CD8-positive, alpha-beta memory T cell (primary cell): ENCODE results near the gene SPATA9. TPM values are rescaled to one million over a fixed set of nuclear protein-coding genes. Genes with fewer than 3 reads are reported as not detected.

Source experiments
- CTCF ChIA-PET: fragments of 350-600 bp; sonication (Branson Sonifier 250); formaldehyde crosslinking; loops from one replicate; lab custom pipeline; 2021; ENCODE audit warnings: antibody characterized with exemption; lab: Charles Lee
- POLR2A ChIA-PET: fragments of 350-600 bp; sonication (Branson Sonifier 250); formaldehyde crosslinking; loops from one replicate; lab custom pipeline; 2021; ENCODE audit warnings: antibody characterized with exemption; lab: Charles Lee
- DNase-seq, 5 donors: peaks; one replicate each; pipeline versions ENCODE4 v3.0.0 to v3.0.0-alpha.2; 2020 to 2022; ENCODE audit warnings: mixed read lengths in 1 of 5
- H3K27ac ChIP-seq: one replicate; pipeline ENCODE4 v1.7.0; 2013; ENCODE audit warnings: low read depth, mild to moderate bottlenecking, low read length, moderate library complexity
- H3K27me3 ChIP-seq: 2 replicates; pipeline ENCODE4 v1.7.0; 2013; ENCODE audit warnings: low read length, mild to moderate bottlenecking; ENCODE audit not compliant: insufficient read depth, poor library complexity, severe bottlenecking
- H3K36me3 ChIP-seq: 2 replicates; pipeline ENCODE4 v1.7.0; 2013; ENCODE audit warnings: mild to moderate bottlenecking, low read length, moderate library complexity; ENCODE audit not compliant: insufficient read depth
- H3K4me1 ChIP-seq: 2 replicates; pipeline ENCODE4 v1.7.0; 2013; ENCODE audit warnings: mild to moderate bottlenecking, low read length, moderate library complexity; ENCODE audit not compliant: insufficient read depth
- H3K4me3 ChIP-seq: 2 replicates; pipeline ENCODE4 v1.7.0; 2013; ENCODE audit warnings: mild to moderate bottlenecking, low read length
- H3K9me3 ChIP-seq: 2 replicates; pipeline ENCODE4 v1.7.0; 2013; ENCODE audit warnings: mild to moderate bottlenecking, low read length
- H3K27ac Mint-ChIP-seq, 8 donors: one replicate each; pipeline ENCODE4 v1.8.0; 2020 to 2021; ENCODE audit warnings: mixed read lengths in 8 of 8, mild to moderate bottlenecking in 6 of 8, inconsistent platforms in 3 of 8, moderate library complexity in 3 of 8
- H3K27me3 Mint-ChIP-seq, 2 donors: one replicate each; pipeline ENCODE4 v1.8.0; 2020 to 2021; ENCODE audit warnings: mixed read lengths in 2 of 2, mild to moderate bottlenecking in 1 of 2, moderate library complexity in 1 of 2
- H3K36me3 Mint-ChIP-seq, 3 donors: one replicate each; pipeline ENCODE4 v1.8.0; 2020 to 2021; ENCODE audit warnings: mixed read lengths in 3 of 3, inconsistent platforms in 1 of 3, mild to moderate bottlenecking in 1 of 3
- H3K4me1 Mint-ChIP-seq, 3 donors: one replicate each; pipeline ENCODE4 v1.8.0; 2020 to 2021; ENCODE audit warnings: mixed read lengths in 3 of 3, inconsistent platforms in 1 of 3, mild to moderate bottlenecking in 1 of 3
- H3K4me3 Mint-ChIP-seq, 7 donors: one replicate each; pipeline ENCODE4 v1.8.0; 2020 to 2021; ENCODE audit warnings: mixed read lengths in 7 of 7, mild to moderate bottlenecking in 6 of 7, moderate library complexity in 4 of 7, inconsistent platforms in 2 of 7
- H3K9me3 Mint-ChIP-seq, 5 donors: one replicate each; pipeline ENCODE4 v1.8.0; 2020 to 2022; ENCODE audit warnings: mixed read lengths in 5 of 5, mild to moderate bottlenecking in 3 of 5, moderate library complexity in 2 of 5, inconsistent platforms in 1 of 5
- polyA plus RNA-seq: library from polyadenylated mRNA; unstranded; fragments of 300-500 nt; fragmentation: Illumina TruSeq; gene quantifications from one replicate; pipeline ENCODE4 v1.2.3, GENCODE V29; 2021
- total RNA-seq, 2 experiments: library from RNA; stranded (reverse); gene quantifications; one replicate each; pipeline ENCODE4 v1.2.3, GENCODE V29; 2021

The SPATA9 gene
- total and polyA plus RNA-seq, 3 experiments from 2014 or later: not detected

DNA sequence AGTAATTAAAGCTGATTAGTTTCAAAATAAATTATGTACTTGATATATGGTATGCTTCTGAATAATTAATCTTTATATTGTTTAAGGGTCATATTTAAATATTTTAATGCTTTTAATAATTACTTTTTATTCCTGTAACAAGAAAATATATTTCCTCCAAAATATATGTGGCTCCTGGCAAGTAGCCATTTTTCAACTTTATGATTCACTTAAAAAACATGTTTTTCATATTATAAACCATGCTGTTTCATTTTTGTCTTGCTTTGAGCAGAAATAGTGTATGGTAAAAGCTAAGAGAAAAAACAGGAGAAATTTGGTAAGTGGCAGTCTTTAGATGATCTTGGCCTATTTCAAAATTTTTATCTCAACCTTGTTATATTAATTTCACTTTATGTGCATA, 14.6 kb downstream of the SPATA9 start:
- H3K36me3 Mint-ChIP-seq: no peaks in the 10 kb centered on the region
- H3K4me1 ChIP-seq: peaks cover 6% of the 10 kb centered on the region
- no peak overlapping the region for H3K4me3 Mint-ChIP-seq
- no peaks in the 10 kb centered on the region for H3K9me3 Mint-ChIP-seq
- ChIA-PET POLR2A (no interaction called here), CTCF (interaction anchor here (1.1 to 1.5 kb wide), 2 partner anchors 56 to 113 kb away, joined by 3 to 4 read pairs; no protein-coding TSS in a partner anchor)
- no peak overlapping the region for H3K27ac ChIP-seq
- H3K27me3 Mint-ChIP-seq: peaks cover 0 to 2% of the 10 kb centered on the region in 2 donors
- H3K4me3 ChIP-seq: no peak overlapping the region
- no peak overlapping the region for H3K27ac Mint-ChIP-seq
- H3K27me3 ChIP-seq: no peaks in the 10 kb centered on the region
- H3K36me3 ChIP-seq: no peaks in the 10 kb centered on the region
- no peak for DNase-seq
- no peaks in the 10 kb centered on the region for H3K9me3 ChIP-seq
- H3K4me1 Mint-ChIP-seq: peaks cover 3 to 4% (median 3%) of the 10 kb centered on the region in 3 donors

DNA sequence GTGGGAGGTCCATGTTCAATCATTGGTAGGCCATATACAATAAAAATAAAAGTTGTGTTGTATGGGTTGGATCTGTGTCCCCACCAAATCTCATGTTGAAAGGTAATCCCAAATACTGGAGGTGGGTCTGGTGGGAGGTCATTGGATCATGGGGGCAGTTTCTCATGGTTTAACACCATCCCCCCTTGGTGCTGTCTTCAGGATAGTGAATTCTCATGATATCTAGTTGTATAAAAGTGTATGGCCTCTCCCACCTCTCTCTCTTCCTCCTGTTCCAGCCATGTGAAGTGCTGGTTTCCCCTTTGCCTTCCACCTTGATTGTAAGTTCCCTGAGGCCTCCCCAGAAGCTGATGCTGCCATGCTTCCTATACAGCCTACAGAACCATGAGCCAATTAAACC, 15.1 kb downstream of the SPATA9 start:
- no peaks in the 10 kb centered on the region for H3K27me3 ChIP-seq
- H3K36me3 ChIP-seq: no peaks in the 10 kb centered on the region
- POLR2A ChIA-PET: no interaction called here
- no peak overlapping the region for H3K4me3 ChIP-seq
- H3K27ac ChIP-seq: no peak overlapping the region
- Mint-ChIP-seq H3K9me3 (no peaks in the 10 kb centered on the region), H3K4me3 (no peak overlapping the region), H3K27me3 (peaks cover 0 to 2% of the 10 kb centered on the region in 2 donors), H3K27ac (peak overlapping the region in 1 of 8 donors; percentile 53), H3K4me1 (peaks cover 3 to 4% (median 3%) of the 10 kb centered on the region in 3 donors), H3K36me3 (no peaks in the 10 kb centered on the region)
- CTCF ChIA-PET: interaction anchor here (1.1 kb wide), 1 partner anchor 114 kb away, joined by 4 read pairs; no protein-coding TSS in a partner anchor
- no peaks in the 10 kb centered on the region for H3K9me3 ChIP-seq
- DNase-seq: no peak
- peaks cover 6% of the 10 kb centered on the region for H3K4me1 ChIP-seq

DNA sequence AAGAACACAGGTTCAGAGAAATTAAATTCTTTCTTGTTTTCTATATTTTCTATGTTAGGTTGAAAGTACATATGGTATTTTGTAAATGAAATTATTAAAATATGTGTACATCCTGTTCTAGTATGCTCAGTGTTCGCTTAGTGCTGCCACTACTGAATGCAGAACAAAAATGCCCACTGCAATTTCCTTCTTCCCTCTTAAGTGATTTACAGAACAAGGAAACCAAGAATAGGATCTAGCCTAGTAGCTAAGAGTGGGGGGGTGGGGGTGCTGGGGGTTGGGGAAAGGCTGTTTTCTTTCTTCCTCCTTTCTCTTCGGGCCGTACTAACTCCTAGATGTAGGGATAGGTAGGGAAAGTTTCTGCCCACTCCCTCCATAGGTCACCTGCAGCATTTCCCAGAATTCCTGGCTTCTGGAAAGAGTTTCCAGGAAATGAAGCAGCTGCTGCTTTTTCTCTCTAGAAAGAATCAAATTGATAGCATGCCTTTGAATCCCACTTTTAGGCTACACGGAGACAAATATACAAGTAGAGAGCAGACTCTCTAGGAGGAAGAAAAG, 15.7 kb downstream of the SPATA9 start:
- CTCF ChIA-PET: interaction anchor here (1.1 to 1.5 kb wide), 2 partner anchors 23 to 114 kb away, joined by 3 to 4 read pairs; no protein-coding TSS in a partner anchor
- Mint-ChIP-seq H3K9me3 (no peaks in the 10 kb centered on the region), H3K36me3 (no peaks in the 10 kb centered on the region), H3K4me3 (no peak overlapping the region), H3K4me1 (peaks cover 3 to 4% (median 3%) of the 10 kb centered on the region in 3 donors), H3K27ac (no peak overlapping the region), H3K27me3 (peaks cover 0 to 2% of the 10 kb centered on the region in 2 donors)
- H3K9me3 ChIP-seq: no peaks in the 10 kb centered on the region
- H3K27ac ChIP-seq: no peak overlapping the region
- peaks cover 6% of the 10 kb centered on the region for H3K4me1 ChIP-seq
- H3K36me3 ChIP-seq: no peaks in the 10 kb centered on the region
- POLR2A ChIA-PET: no interaction called here
- no peak overlapping the region for H3K4me3 ChIP-seq
- no peak for DNase-seq
- no peaks in the 10 kb centered on the region for H3K27me3 ChIP-seq

DNA sequence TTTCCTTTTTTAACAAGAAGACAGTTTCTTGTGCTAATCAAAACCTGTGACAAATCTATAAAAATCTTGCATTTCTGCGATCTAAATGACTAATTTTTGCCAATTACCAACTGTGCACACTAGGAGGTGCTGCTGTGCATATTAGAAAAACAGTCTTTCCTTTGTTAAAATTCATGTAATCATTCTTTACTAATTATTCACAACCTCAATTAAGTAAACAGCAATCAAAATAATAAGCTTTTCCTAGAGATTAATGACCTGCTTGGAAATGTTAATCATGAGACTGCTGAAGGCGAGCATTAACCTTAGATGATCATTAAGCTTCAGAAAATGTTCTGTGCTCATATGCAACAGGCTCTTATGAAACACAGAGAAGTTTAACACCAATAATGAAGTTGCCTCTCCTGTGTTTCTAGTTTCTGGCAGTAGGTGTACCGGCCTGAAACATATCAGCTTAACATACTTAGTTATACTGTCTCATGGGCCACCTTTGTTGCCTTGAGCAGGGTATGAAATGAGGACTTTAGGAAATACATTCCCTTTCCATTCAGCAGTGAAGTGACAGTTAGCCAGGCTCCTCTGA, 18.5 kb downstream of the SPATA9 start:
- H3K4me3 Mint-ChIP-seq: no peak overlapping the region
- H3K27me3 ChIP-seq: no peaks in the 10 kb centered on the region
- no peaks in the 10 kb centered on the region for H3K36me3 ChIP-seq
- H3K27ac ChIP-seq: no peak overlapping the region
- H3K9me3 Mint-ChIP-seq: no peaks in the 10 kb centered on the region
- H3K4me1 Mint-ChIP-seq: peaks cover 3 to 4% (median 3%) of the 10 kb centered on the region in 3 donors
- H3K27ac Mint-ChIP-seq: no peak overlapping the region
- ChIA-PET POLR2A (no interaction called here), CTCF (interaction anchor here (0.7 to 3.7 kb wide), 12 partner anchors 9 to 182 kb away, joined by 3 to 15 read pairs (median 4); partner anchors contain the start of genes GLRX, RFESD and RHOBTB3)
- H3K4me3 ChIP-seq: no peak overlapping the region
- H3K36me3 Mint-ChIP-seq: peaks cover 0 to 2% (median 0%) of the 10 kb centered on the region in 3 donors
- no peaks in the 10 kb centered on the region for H3K9me3 ChIP-seq
- H3K27me3 Mint-ChIP-seq: no peaks in the 10 kb centered on the region
- peaks cover 6% of the 10 kb centered on the region for H3K4me1 ChIP-seq
- peak in 3 of 5 donors; percentile 7 to 17 (median 8) for DNase-seq

DNA sequence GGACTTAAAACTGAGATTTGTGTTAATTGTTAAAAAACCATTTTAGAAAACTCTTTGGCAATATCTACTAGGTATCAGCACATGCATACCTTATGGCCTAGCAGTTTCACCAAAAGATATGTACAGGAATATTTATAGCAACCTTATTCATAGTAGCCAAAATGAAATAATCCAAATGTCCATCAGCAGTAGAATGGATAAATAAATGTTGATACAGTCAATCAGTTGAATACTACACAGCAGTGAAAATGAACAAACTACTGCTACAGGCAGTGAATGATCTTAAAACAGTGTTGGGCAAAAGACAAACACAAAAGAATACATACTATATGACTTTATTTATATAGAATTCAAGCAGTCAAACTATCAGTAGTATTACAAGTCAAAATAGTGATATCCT, 19.8 kb downstream of the SPATA9 start:
- no peaks in the 10 kb centered on the region for H3K36me3 ChIP-seq
- H3K9me3 ChIP-seq: no peaks in the 10 kb centered on the region
- H3K27me3 Mint-ChIP-seq: no peaks in the 10 kb centered on the region
- H3K4me1 Mint-ChIP-seq: peaks cover 3 to 4% (median 3%) of the 10 kb centered on the region in 3 donors
- DNase-seq: no peak
- H3K27ac ChIP-seq: no peak overlapping the region
- POLR2A ChIA-PET: no interaction called here
- H3K27me3 ChIP-seq: no peaks in the 10 kb centered on the region
- no peak overlapping the region for H3K4me3 Mint-ChIP-seq
- H3K36me3 Mint-ChIP-seq: peaks cover 0 to 4% (median 1%) of the 10 kb centered on the region in 3 donors
- no peak overlapping the region for H3K4me3 ChIP-seq
- CTCF ChIA-PET: interaction anchor here (3.7 kb wide), 1 partner anchor 118 kb away, joined by 15 read pairs; no protein-coding TSS in a partner anchor
- peaks cover 6% of the 10 kb centered on the region for H3K4me1 ChIP-seq
- no peak overlapping the region for H3K27ac Mint-ChIP-seq
- H3K9me3 Mint-ChIP-seq: no peaks in the 10 kb centered on the region

DNA sequence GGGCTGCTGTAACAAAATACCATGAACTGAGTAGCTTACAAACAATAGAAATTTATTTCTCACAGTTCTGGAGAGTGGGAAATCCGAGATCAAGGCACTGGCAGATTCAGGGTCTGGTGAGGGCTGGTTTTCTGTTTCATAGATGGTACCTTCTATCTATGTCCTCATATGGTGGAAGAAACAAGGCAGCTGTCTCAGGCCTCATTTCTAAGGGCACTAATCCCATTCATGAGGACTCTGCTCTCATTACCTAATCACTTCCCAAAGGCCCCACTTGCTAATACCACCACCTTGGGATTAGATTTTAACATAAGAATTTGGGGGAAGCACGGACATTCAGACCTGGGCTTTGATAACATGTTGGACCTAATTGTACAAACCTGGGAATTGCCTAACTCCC, 22.7 kb downstream of the SPATA9 start:
- no peak overlapping the region for H3K27ac ChIP-seq
- H3K4me1 ChIP-seq: peaks cover 6% of the 10 kb centered on the region
- H3K4me3 ChIP-seq: no peak overlapping the region
- H3K9me3 ChIP-seq: no peaks in the 10 kb centered on the region
- POLR2A ChIA-PET: no interaction called here
- peaks cover 3 to 4% (median 3%) of the 10 kb centered on the region in 3 donors for H3K4me1 Mint-ChIP-seq
- H3K27me3 Mint-ChIP-seq: no peaks in the 10 kb centered on the region
- no peaks in the 10 kb centered on the region for H3K36me3 ChIP-seq
- no peak for DNase-seq
- H3K9me3 Mint-ChIP-seq: no peaks in the 10 kb centered on the region
- peaks cover 0 to 17% (median 8%) of the 10 kb centered on the region in 3 donors for H3K36me3 Mint-ChIP-seq
- no peak overlapping the region for H3K27ac Mint-ChIP-seq
- no peak overlapping the region for H3K4me3 Mint-ChIP-seq
- no peaks in the 10 kb centered on the region for H3K27me3 ChIP-seq
- CTCF ChIA-PET: no interaction called here

DNA sequence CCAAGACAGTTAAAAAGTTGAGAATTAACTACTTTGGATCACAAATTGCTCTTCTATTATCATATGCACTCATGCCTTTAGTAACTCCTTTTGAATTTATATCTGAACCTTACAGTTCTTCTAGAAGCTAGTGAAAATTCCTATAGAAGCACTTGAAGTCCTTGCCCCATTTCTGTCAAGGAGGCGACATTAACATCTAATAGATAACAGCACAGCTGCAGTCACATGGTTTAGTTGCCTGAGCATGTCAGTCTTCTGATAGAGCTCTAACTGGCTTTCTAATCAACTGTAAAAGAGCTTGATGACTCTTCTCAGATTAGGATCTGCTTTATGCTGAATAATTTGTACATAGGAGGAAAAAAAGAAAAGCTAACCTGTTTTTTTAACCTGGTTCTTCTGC, 27.2 kb downstream of the SPATA9 start:
- H3K4me1 ChIP-seq: no peaks in the 10 kb centered on the region
- no peaks in the 10 kb centered on the region for H3K27me3 ChIP-seq
- no peak overlapping the region for H3K4me3 ChIP-seq
- H3K9me3 Mint-ChIP-seq: no peaks in the 10 kb centered on the region
- no peaks in the 10 kb centered on the region for H3K4me1 Mint-ChIP-seq
- no peak overlapping the region for H3K4me3 Mint-ChIP-seq
- no peaks in the 10 kb centered on the region for H3K27me3 Mint-ChIP-seq
- DNase-seq: no peak
- ChIA-PET POLR2A (no interaction called here), CTCF (interaction anchor here (1.7 kb wide), 1 partner anchor 9 kb away, joined by 4 read pairs; the partner anchor contains the start of gene RFESD)
- H3K9me3 ChIP-seq: no peaks in the 10 kb centered on the region
- no peak overlapping the region for H3K27ac Mint-ChIP-seq
- peaks cover 10% of the 10 kb centered on the region for H3K36me3 ChIP-seq
- peaks cover 4 to 37% (median 18%) of the 10 kb centered on the region in 3 donors for H3K36me3 Mint-ChIP-seq
- no peak overlapping the region for H3K27ac ChIP-seq

DNA sequence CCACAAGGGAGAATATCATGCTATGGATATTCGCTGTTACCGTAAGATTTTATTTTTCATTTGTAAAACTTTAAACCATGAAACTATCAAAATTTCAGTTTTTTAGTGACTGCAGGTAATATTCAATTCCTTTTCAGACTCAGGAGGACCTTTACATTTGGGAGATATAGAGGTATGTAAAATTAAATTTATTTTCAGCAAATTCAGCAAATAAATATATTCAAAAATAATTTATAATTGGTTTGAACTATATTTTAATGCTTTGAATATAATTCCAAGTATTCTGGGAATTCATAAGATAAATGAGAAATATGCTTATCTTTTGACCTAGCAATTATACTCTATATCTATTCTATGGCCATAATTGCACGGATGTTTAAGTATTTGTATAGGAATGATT, 28.6 kb downstream of the SPATA9 start:
- peaks cover 10% of the 10 kb centered on the region for H3K36me3 ChIP-seq
- Mint-ChIP-seq H3K4me3 (no peak overlapping the region), H3K27me3 (no peaks in the 10 kb centered on the region), H3K4me1 (no peaks in the 10 kb centered on the region), H3K27ac (no peak overlapping the region), H3K36me3 (peaks cover 4 to 37% (median 16%) of the 10 kb centered on the region in 3 donors), H3K9me3 (no peaks in the 10 kb centered on the region)
- no peak for DNase-seq
- no peak overlapping the region for H3K4me3 ChIP-seq
- CTCF ChIA-PET: interaction anchor here (1.3 kb wide), 1 partner anchor 23 kb away, joined by 3 read pairs; no protein-coding TSS in a partner anchor
- H3K4me1 ChIP-seq: no peaks in the 10 kb centered on the region
- POLR2A ChIA-PET: no interaction called here
- no peaks in the 10 kb centered on the region for H3K27me3 ChIP-seq
- H3K9me3 ChIP-seq: no peaks in the 10 kb centered on the region
- H3K27ac ChIP-seq: no peak overlapping the region
